Testis (tissue), 2 donors: Measurements from ENCODE around the gene NMRK2.

Experiments used
- POLR2A ChIP-seq: fragments of 450-650 bp; IDR thresholded peaks from one replicate; pipeline ENCODE4 v1.6.1; 2017; ENCODE audit warnings: antibody characterized with exemption, mild to moderate bottlenecking, moderate library complexity
- TF ChIP-seq, protein P1 (sequence below), 3 experiments: fragments of 450-650 bp in 2 of 3; fragments of 200-600 bp in 1 of 3; sonication (generic) in 1 of 3; IDR thresholded peaks; one replicate each; pipeline ENCODE4 v1.5.1; 2016 to 2019; ENCODE audit warnings: antibody characterized with exemption in 3 of 3, mild to moderate bottlenecking in 2 of 3, moderate library complexity in 1 of 3

DNA sequence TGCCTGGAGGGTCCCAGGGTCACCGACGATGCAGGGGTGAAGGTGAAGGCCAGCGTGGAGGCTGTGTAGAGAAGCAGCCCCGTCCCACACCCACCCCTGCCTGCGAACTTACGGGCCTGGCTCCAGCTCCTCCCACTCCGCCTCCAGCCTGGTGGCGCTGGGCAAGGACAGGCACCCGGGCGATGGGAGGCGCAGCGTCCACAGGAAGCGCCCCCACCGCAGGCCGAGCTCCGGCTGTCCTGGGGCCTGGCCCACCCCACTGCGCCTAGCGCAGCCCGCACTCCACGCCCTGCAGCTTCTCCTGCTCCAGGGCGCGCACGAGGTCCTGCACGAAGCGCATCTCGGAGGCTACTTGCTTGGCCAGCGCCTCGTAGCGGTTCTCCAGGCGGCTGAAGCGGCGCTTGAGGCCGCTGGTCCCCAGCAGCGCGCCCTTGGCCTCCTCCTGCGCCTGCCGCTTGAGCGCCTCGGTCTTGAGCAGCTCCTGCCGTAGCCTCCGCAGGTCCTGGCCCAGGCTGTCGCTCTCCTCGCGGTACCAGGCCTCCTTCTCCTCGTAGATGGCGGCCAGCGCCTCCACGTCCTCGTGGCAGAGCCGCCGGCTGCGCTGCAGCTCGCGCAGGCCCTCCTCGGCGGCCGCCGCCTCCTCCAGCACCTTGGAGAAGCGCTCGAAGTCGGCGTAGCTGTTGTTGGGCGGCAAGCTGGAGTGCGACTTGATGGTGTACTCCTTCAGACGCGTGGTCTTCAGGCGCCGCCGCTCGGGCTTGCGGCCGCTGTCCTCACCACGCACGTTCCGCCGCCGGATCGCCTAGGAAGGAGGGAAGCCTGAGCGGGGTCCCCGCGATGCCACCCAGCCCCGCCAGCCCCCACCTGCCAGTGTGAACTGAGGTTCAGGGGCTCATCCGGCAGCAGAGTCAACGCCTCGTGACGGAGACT lies 26.2 kb downstream of the NMRK2 start:
- TF ChIP-seq, protein P1, sequence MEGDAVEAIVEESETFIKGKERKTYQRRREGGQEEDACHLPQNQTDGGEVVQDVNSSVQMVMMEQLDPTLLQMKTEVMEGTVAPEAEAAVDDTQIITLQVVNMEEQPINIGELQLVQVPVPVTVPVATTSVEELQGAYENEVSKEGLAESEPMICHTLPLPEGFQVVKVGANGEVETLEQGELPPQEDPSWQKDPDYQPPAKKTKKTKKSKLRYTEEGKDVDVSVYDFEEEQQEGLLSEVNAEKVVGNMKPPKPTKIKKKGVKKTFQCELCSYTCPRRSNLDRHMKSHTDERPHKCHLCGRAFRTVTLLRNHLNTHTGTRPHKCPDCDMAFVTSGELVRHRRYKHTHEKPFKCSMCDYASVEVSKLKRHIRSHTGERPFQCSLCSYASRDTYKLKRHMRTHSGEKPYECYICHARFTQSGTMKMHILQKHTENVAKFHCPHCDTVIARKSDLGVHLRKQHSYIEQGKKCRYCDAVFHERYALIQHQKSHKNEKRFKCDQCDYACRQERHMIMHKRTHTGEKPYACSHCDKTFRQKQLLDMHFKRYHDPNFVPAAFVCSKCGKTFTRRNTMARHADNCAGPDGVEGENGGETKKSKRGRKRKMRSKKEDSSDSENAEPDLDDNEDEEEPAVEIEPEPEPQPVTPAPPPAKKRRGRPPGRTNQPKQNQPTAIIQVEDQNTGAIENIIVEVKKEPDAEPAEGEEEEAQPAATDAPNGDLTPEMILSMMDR (IDR thresholded peaks at IDR 0.05) = no peak
- TF ChIP-seq POLR2A = no peak
